A673 (cell line): ENCODE measurements around the gene ACIN1.

Experiments used
- CTCF ChIP-seq: fragments of 300-800, 200-600 bp; sonication (generic); conservative IDR thresholded peaks from 2 replicates; pipeline ENCODE4 v1.5.1; 2017; ENCODE audit warnings: low read depth, mild to moderate bottlenecking, antibody characterized with exemption, low read length, moderate library complexity, mixed read lengths
- EZH2 ChIP-seq: fragments of 200-600 bp; sonication (generic); IDR thresholded peaks from 2 replicates; pipeline ENCODE4 v1.6.1; 2017; ENCODE audit warnings: borderline replicate concordance, low read depth, mild to moderate bottlenecking, mixed read lengths, antibody characterized with exemption, low read length; ENCODE audit not compliant: poor library complexity, severe bottlenecking

- TF ChIP-seq EZH2 (no peak), CTCF (no peak)
Observed at GRCh38 chr14:23045419-23046357, 49.2 kb downstream of the ACIN1 start.
